Stimulated activated naive CD8-positive, alpha-beta T cell treated with anti-CD3 and anti-CD28 coated beads, Interleukin-15, amount 100 ng/mL, for 72 hours (primary cell): ENCODE results near the gene ACP6.

ENCODE experiments used
- ATAC-seq: fragments of 150-1000 bp; cut with Tn5 transposase; 2 replicates; pipeline ENCODE4 v1.10.0; 2021; ENCODE audit warnings: mild to moderate bottlenecking, moderate library complexity
- DNase-seq, 2 donors: peaks; one replicate each; pipeline ENCODE4 v3.0.0; 2021 to 2022
- H3K27ac Mint-ChIP-seq, 2 donors: one replicate each; pipeline ENCODE4 v1.8.0; 2022; ENCODE audit warnings: mild to moderate bottlenecking in 2 of 2, mixed read lengths in 2 of 2, moderate library complexity in 2 of 2
- H3K27me3 Mint-ChIP-seq: one replicate; pipeline ENCODE4 v1.8.0; 2022; ENCODE audit warnings: mixed read lengths
- H3K4me1 Mint-ChIP-seq: one replicate; pipeline ENCODE4 v1.8.0; 2022; ENCODE audit warnings: mild to moderate bottlenecking, mixed read lengths
- H3K4me3 Mint-ChIP-seq, 2 donors: one replicate each; pipeline ENCODE4 v1.8.0; 2022; ENCODE audit warnings: mild to moderate bottlenecking in 2 of 2, mixed read lengths in 2 of 2, moderate library complexity in 1 of 2
- H3K9me3 Mint-ChIP-seq, 2 donors: one replicate each; pipeline ENCODE4 v1.8.0; 2022; ENCODE audit warnings: mixed read lengths in 2 of 2

Gene ACP6

DNA sequence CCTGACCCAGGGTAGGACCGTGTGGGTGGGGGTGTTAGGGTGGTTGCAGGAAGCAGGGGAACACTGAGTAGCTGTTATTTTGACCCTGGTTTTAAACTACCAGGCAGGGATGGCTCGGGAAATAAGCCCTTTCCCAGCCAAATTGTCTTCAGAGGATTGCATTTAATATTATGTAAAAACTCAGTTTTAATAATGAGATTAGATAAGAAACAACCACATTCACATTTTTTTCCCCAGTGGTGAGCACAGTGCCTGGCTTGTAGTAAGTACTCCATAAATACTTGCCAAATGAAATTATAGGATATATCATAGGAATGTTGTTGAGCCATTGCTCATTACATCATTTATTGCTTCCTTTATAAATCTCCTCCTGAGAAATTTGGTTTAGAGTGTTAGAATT is 3.1 kb upstream of the ACP6 start:
- H3K4me1 Mint-ChIP-seq = peaks cover 10% of the 10 kb centered on the region
- no peak overlapping the region for H3K27ac Mint-ChIP-seq
- no peak for ATAC-seq
- peaks cover 0 to 6% of the 10 kb centered on the region in 2 donors for H3K9me3 Mint-ChIP-seq
- peaks cover 6% of the 10 kb centered on the region for H3K27me3 Mint-ChIP-seq
- DNase-seq = no peak
- no peak overlapping the region for H3K4me3 Mint-ChIP-seq

DNA sequence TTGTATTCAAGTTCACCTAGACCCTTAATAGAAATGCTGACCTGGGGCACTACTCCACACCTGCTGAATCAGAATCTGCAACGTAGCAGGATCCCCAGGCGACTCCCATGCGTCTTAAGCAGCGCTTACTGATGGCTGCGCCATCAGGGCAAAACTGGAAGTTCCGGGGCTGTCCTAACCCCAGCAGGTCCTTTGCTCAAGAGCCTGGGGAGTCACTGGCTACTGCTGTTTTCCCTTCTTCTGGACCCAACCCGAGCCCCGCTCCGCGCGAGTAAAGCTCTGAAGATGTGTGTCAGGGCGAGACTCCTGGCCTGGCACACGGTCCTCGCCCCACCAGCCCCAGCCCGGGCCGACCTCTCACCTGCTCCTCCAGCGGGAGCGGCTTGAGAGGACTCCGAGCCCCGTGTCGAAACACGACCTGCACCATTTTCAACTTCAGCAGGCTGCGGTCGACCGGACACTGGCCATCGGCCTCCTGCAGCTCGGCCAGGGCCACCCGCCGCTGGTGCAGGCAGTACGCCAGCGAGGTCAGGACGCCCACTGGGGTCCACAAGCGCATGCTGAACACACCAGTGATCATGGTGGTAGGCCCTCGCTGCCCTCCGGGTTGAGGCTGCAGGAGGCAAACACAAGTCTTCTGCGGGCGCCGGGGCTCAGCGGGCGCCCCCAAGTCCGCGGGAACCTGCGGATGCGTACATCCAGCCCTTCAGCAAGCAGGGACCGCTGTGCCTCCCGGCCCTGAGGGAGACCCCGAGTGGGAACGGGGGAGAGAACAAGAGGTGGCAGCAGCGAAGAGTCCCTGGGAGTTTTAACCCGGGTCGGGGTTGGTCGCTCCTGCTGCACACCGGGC is 630 bp downstream of the ACP6 start:
- Mint-ChIP-seq H3K27me3 (peaks cover 6% of the 10 kb centered on the region), H3K27ac (peak overlapping the region; percentile 89 to 95)
- ATAC-seq = peak; percentile 72

DNA sequence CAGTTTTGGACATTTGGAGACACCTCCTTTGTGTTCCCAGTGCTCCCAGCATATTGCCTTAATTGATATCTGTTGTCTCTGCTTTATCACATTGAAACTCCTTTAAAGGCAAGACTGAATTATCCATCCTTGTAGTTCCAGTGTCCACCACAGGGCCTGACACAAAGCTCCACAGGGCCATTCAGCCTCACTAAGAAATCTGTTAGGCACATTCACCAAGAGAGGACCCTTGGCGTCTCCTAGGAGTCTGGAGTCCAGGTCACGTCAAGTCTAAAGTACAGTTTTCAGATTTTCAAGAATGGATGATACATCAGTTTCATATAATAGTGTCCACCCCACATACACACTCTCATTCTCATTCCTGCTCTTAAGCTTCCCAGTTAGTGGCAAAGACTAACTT is 4.8 kb downstream of the ACP6 start:
- H3K9me3 Mint-ChIP-seq = peaks cover 5 to 7% of the 10 kb centered on the region in 2 donors
- no peak overlapping the region for H3K27ac Mint-ChIP-seq
- no peak overlapping the region for H3K4me3 Mint-ChIP-seq
- peaks cover 34% of the 10 kb centered on the region for H3K4me1 Mint-ChIP-seq
- no peaks in the 10 kb centered on the region for H3K27me3 Mint-ChIP-seq
- no peak for DNase-seq
- ATAC-seq = no peak

More for the DNA sequence above, 630 bp downstream of the ACP6 start:
- DNase-seq = peak; percentile 60 to 61
- Mint-ChIP-seq H3K9me3 (no peaks in the 10 kb centered on the region), H3K4me1 (peaks cover 21% of the 10 kb centered on the region), H3K4me3 (peak overlapping the region; percentile 95 to 98)

DNA sequence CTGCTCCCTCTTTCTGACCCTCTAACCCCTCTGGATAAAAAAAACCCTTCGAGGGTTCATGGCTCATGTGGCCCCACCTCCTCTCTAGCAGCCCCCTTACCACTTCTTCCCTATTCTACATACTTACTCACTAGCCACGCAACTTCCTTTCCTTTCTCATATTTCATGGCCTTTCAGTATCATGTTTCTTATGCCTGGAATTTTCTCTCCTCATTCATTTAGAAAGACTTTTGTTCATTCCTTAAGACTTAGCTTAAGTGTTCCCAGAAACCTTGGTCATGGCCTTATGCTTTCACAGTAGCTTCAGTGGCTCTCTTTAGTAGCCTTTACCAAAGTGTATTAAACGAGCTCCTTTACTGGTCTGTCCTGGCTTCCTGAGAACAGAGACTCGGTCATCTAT is 6.1 kb downstream of the ACP6 start:
- Mint-ChIP-seq H3K4me3 (no peak overlapping the region), H3K27me3 (no peaks in the 10 kb centered on the region), H3K9me3 (peaks cover 5 to 7% of the 10 kb centered on the region in 2 donors), H3K4me1 (peaks cover 32% of the 10 kb centered on the region), H3K27ac (no peak overlapping the region)
- no peak for DNase-seq
- ATAC-seq = no peak

DNA sequence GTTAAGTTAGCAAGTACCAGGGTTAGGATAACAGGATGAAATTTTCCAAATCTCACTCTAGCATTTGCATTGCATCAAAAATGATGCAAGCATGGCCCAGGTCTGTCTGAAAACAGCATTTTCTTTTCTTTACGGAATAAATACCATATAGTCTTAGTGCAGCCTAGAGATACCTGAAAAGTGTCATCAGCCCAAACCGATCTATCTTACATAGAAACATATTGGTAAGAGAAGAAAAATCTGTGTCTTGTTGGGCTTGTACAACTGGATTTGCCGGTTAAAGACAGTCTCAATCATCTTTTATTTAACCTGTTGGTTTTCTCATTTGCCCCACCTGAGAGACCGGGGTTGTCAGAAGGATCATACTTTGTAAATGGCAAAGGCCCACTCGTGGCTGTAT is 15.8 kb downstream of the ACP6 start:
- H3K27me3 Mint-ChIP-seq = no peaks in the 10 kb centered on the region
- H3K4me1 Mint-ChIP-seq = peaks cover 1% of the 10 kb centered on the region
- no peak overlapping the region for H3K4me3 Mint-ChIP-seq
- H3K27ac Mint-ChIP-seq = peak overlapping the region in 1 of 2 donors; percentile 40
- DNase-seq (no peak), ATAC-seq (no peak)
- H3K9me3 Mint-ChIP-seq = no peaks in the 10 kb centered on the region

DNA sequence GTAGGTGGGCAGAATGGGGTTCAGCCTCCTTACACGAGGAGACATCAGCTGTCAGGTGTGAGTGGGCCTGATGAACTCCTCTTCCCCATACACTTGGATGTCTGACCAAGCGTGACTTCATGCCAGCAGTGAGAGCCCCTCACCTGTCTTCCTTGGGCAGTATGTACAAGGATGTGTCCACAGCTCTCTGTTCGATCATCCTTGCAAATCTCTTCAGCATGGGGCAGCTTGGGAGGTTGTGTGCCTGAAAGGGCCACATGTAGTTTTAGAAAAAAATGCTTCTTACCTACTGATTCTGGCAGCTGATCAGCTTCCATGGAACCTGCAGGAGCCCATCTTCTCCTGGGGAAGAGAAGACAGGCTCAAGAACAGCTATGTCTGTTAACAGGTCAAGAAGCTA is 18.0 kb downstream of the ACP6 start:
- no peak overlapping the region for H3K27ac Mint-ChIP-seq
- no peak overlapping the region for H3K4me3 Mint-ChIP-seq
- peaks cover 23% of the 10 kb centered on the region for H3K4me1 Mint-ChIP-seq
- DNase-seq (no peak), ATAC-seq (no peak)
- H3K27me3 Mint-ChIP-seq = no peaks in the 10 kb centered on the region
- no peaks in the 10 kb centered on the region for H3K9me3 Mint-ChIP-seq

DNA sequence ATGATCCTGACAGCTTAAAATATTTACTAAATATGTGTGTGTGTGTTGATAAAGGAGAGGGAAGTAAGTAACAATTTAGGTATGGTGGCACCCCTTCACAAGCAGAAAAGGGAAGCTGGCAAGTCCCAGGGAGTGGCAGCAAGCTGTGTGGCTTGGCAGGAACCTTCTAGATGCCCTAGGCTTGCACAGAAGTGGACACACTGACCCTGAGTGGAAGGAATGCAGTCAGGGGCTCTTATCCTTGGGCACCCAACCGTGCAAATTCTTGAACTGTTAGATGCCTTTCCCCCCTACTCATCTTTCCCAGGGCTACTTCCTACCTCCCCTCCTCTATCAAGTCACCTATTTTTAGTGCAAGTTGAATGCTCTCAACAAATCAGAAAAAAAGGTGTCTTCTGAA is 18.9 kb downstream of the ACP6 start:
- Mint-ChIP-seq H3K27me3 (no peaks in the 10 kb centered on the region), H3K9me3 (no peaks in the 10 kb centered on the region), H3K27ac (no peak overlapping the region), H3K4me3 (no peak overlapping the region), H3K4me1 (peaks cover 31% of the 10 kb centered on the region)
- DNase-seq (no peak), ATAC-seq (no peak)

DNA sequence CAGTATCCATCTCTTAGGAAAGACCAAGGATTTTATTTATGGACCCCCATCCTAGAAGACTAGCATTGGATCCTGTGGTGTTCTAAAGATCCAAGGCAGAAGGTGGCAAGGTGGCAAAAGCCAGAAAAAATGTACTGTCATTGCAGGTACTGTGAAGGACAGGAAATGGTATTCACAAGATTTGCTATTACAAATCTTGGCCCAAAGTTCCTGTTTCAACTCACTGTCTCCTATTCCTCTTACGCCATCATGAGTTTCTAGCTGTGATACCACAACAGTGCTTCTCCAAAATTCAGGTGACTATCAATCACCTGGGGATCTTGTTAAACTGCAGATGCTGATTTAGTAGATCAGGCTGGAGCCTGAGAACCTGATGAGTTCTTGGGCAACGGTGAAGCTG is 21.4 kb downstream of the ACP6 start:
- Mint-ChIP-seq H3K27me3 (no peaks in the 10 kb centered on the region), H3K4me1 (peaks cover 51% of the 10 kb centered on the region), H3K27ac (peak overlapping the region in 1 of 2 donors; percentile 47), H3K9me3 (no peaks in the 10 kb centered on the region), H3K4me3 (peak overlapping the region; percentile 45 to 63)
- DNase-seq = no peak
- ATAC-seq = peak; percentile 61

DNA sequence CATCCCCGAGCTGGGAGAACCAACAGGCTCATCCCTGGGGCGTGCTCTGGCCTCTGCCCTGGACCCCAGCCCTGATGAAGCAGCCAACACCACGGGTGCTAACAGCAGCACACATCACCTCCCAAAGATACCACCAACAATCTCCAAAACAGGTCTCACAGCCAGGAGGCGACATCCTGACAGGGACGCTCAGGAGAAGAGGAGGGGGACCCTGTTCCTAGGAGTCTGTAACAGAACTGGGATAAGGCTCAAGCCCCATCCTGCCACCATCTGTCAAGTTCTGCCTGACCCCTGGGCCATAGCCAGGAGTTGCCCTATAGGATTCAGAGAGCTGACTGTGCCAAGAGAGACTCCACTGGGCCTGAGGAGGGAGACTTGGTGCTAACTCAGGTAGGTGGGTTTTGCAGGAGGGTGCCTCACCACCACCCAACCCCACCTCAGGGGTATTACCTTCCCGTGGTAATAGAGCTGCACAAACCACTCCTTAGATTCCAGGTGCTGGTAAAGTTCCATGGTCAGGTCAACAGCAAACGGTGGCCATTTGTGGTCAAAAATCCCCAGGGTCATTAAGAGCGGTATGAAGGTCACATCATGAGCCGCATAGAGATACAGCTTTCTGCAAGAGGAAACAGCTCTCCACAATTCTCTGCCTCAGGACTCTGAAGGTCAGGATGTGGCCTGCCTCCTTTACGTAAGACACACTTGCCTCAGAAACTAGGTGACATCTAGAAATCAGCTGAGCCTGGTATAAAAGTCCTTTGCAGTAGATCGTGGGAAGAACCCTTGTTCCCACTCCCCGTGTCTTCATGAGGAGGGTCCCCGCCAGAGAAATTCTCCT is 22.3 kb downstream of the ACP6 start:
- DNase-seq (peak; percentile 28 to 55), ATAC-seq (peak; percentile 95)
- Mint-ChIP-seq H3K27me3 (no peaks in the 10 kb centered on the region), H3K27ac (peak overlapping the region; percentile 39 to 47), H3K9me3 (no peaks in the 10 kb centered on the region), H3K4me1 (peaks cover 51% of the 10 kb centered on the region), H3K4me3 (peak overlapping the region; percentile 45 to 63)

DNA sequence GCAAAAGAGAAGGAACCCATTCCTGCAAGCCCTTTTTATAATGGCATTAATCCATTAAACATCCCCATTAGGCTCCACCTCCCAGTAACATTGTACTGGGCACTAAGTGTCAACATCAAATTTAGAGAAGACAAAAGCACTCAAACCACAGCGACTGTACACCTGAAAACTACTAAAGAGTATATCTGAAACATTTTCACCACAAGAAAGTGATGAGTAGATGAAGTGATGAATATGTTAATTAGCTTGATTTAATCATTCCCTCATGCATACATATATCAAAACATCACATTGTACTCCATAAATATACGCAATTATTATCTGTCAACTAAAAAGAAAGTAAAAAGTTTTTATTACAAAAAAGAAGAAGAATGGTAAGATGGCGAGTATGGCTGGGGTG is 26.4 kb downstream of the ACP6 start:
- Mint-ChIP-seq H3K4me1 (peaks cover 56% of the 10 kb centered on the region), H3K27me3 (no peaks in the 10 kb centered on the region), H3K27ac (no peak overlapping the region), H3K4me3 (no peak overlapping the region), H3K9me3 (no peaks in the 10 kb centered on the region)
- DNase-seq (no peak), ATAC-seq (no peak)

DNA sequence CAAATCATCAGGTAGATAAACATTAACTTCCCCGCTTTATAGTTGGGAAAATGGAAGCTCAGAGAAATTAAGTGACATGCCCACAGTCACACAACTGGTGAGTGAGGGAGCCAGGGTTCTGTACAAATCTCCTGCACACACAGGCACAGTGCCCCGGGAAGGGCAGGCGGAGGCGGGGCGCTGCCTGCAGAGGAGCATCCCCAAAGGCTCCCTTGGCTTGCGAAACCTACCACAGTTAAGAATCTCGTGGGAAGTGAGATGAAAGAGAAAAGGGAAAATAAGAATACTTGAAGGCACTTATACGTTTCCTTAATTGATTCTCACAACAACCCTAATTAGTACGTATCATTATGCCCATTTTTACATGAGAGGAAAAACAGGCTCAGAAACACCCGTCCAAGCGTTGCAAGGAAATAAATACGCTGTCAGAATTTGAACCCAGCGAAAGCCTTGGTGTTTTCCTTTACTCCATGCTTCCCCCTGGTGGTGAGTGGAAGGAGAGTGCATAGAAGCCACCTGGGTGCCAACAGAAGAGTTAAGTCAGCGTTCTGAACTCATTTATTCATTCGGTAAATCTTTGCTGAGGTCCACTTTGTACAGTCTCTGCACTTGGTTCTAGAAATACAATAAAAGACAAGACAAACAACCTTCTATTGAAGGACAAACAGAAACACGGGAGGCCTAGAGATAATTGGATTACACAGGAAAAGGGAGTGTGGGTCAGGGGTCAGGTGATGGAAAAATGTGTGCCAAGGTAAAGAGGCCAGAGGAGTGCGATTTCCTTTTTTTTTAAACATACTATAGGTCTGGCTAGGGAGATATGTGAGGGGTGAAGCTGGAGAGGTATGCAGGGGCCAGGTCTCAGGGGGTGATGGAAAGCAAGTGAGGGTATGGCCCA is 28.4 kb downstream of the ACP6 start:
- Mint-ChIP-seq H3K4me3 (no peak overlapping the region), H3K27me3 (no peaks in the 10 kb centered on the region), H3K9me3 (no peaks in the 10 kb centered on the region), H3K4me1 (peaks cover 36% of the 10 kb centered on the region), H3K27ac (no peak overlapping the region)
- DNase-seq = peak; percentile 43 to 54
- peak; percentile 40 for ATAC-seq

DNA sequence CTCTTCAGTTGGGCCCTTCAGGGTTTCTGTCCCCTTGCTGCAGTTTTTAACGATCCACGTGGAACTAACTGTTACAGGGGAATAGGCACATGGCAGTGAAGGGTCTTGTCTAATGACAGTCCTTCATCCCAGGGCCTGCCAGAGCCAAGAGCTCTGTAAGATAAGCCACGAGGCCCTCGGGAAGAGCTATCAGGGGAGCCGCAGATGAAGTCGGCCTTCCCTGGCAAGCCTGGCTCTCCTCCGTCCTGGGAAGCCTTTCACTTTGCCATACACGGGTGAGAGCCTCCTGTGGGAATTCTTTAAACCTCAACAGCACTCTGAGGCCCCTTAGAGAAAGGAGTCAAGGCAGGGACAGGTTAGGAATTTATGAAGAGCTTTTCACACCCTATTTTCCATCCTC is 29.0 kb downstream of the ACP6 start:
- H3K4me3 Mint-ChIP-seq = no peak overlapping the region
- H3K9me3 Mint-ChIP-seq = no peaks in the 10 kb centered on the region
- ATAC-seq = peak; percentile 27
- peaks cover 29% of the 10 kb centered on the region for H3K4me1 Mint-ChIP-seq
- H3K27me3 Mint-ChIP-seq = no peaks in the 10 kb centered on the region
- no peak for DNase-seq
- no peak overlapping the region for H3K27ac Mint-ChIP-seq

DNA sequence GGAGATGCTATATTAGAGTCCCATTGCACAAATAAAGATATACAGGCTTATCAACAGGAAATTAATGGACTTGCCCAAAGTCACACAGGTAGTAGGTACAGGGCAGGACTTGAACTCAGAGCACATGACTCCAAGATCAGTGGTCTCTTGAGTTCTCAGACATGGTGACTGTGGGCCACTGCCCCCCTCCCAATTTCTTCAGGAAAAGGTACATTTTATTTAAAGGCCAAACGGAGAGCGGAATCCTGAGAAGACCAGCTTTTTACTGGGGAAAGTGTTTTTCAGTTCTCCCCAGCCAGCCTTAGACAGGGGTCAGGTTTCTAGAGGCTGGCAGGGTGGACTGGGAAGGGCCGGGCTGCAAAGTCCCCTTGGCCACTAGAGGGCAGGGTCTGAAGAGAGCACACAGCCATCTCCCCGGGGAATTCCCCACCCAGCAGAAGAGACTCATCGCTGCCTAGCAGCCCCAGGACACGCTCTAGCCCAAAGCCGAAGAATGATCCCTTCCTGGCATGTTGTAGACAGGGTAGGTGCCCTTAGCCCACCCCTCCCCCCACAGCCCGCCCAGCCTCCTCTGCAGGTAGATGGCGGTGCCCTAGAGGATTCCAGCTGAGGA is 29.7 kb downstream of the ACP6 start:
- peaks cover 23% of the 10 kb centered on the region for H3K4me1 Mint-ChIP-seq
- no peaks in the 10 kb centered on the region for H3K27me3 Mint-ChIP-seq
- DNase-seq (peak; percentile 77 to 80), ATAC-seq (peak; percentile 97)
- H3K4me3 Mint-ChIP-seq = no peak overlapping the region
- no peak overlapping the region for H3K27ac Mint-ChIP-seq
- H3K9me3 Mint-ChIP-seq = no peaks in the 10 kb centered on the region

DNA sequence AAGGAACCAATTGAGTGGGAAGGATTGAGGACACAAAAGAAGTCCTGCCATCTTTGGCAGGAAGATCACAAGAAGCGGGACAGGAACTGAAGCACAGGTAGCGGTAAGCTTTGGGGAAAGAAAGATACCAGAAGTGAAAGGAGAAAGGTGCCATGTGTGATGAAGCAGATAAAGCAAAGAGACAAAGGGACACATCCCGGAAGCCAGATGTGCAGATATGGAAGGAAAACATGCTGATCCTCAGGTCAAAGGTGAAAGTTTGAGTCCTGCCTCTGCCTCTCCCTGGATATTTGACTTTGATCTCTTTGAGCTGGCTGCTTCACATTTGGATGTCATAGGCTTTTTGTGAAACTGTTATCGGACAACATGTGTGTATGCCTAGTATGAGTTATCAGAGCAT is 34.0 kb downstream of the ACP6 start:
- ATAC-seq (no peak), DNase-seq (no peak)
- Mint-ChIP-seq H3K9me3 (no peaks in the 10 kb centered on the region), H3K4me1 (peaks cover under 1% of the 10 kb centered on the region), H3K27ac (no peak overlapping the region), H3K27me3 (no peaks in the 10 kb centered on the region), H3K4me3 (no peak overlapping the region)

DNA sequence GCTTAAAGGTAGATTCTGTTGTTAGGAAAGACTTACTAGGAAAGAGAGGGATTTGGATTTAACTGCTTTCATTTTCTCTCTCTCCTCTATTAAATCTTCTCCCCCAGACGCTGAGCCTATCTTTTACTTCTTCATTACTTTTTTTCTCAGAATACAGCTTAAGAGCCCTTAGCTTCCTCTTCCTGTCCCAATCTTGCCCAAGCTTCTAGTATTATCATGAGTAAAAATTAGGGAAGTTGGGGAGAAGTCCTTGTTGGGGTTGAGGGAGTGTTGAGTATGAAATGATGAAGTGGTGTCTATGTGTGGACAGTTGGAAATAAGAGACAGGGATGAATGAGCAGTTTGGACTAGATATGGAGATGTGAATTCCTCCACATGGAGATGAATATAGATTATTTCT is 35.0 kb downstream of the ACP6 start:
- ATAC-seq = no peak
- no peak overlapping the region for H3K27ac Mint-ChIP-seq
- DNase-seq = no peak
- no peaks in the 10 kb centered on the region for H3K4me1 Mint-ChIP-seq
- no peaks in the 10 kb centered on the region for H3K9me3 Mint-ChIP-seq
- no peaks in the 10 kb centered on the region for H3K27me3 Mint-ChIP-seq
- H3K4me3 Mint-ChIP-seq = no peak overlapping the region
